Motor neuron (in vitro differentiated cells): Measurements from ENCODE around the gene TTC21A. TPM values are rescaled to one million over a fixed set of nuclear protein-coding genes. Genes with fewer than 3 reads are reported as not detected.

ENCODE experiments used
- ATAC-seq, 8 experiments: fragments of 200-7000 bp; cut with Tn5 transposase; replicated peaks in 6 of 8; 2 replicates each; pipeline ENCODE4 v1.8.0; 2021; ENCODE audit warnings: mild to moderate bottlenecking in 8 of 8, moderate library complexity in 8 of 8
- H3K27ac ChIP-seq, 2 donors: fragments of 250-450 bp; sonication (Bioruptor Pico); 2 replicates each; pipeline ENCODE4 v1.9.0; 2021; ENCODE audit warnings: antibody characterized with exemption in 2 of 2, mild to moderate bottlenecking in 2 of 2, moderate library complexity in 1 of 2
- H3K4me1 ChIP-seq, 2 donors: fragments of 250-450 bp; sonication (Bioruptor Pico); replicated peaks in 1 of 2; 2 replicates each; pipeline ENCODE4 v1.6.1; 2021; ENCODE audit warnings: antibody characterized with exemption in 2 of 2, mild to moderate bottlenecking in 2 of 2, moderate library complexity in 1 of 2
- H3K4me3 ChIP-seq, 5 donors: fragments of 250-450 bp; sonication (Bioruptor Pico); 2 replicates each; pipeline ENCODE4 v1.9.0; 2021; ENCODE audit warnings: antibody characterized with exemption in 5 of 5, mild to moderate bottlenecking in 5 of 5, moderate library complexity in 4 of 5
- whole genome bisulfite sequencing, 10 experiments: fragments of 450-650 bp; shearing (Covaris generic); methylation state at CpG; one replicate each; pipeline ENCODE4 v1.0.0; 2022; 5-methylcytosine and 5-hydroxymethylcytosine counted together
- in situ Hi-C, 9 experiments: fragments of 400-800 bp; cut with MboI; loops; one replicate each; pipeline ENCODE4 v1.15.0; 2021; ENCODE audit warnings: low sequenced_read_pairs in 9 of 9, low pct_unique_long_range_greater_than_20kb in 2 of 9; ENCODE audit not compliant: unreplicated experiment in 9 of 9
- total RNA-seq, 8 experiments: library from RNA; unstranded; fragments of 300-600 nt; gene quantifications; 2 replicates each; pipeline versions ENCODE4 v1.2.3 to v1.2.4, GENCODE V29; 2022

Gene TTC21A
- total RNA-seq, 8 experiments from 2014 or later = 1.6 to 7.7 (median 5.1) TPM

DNA sequence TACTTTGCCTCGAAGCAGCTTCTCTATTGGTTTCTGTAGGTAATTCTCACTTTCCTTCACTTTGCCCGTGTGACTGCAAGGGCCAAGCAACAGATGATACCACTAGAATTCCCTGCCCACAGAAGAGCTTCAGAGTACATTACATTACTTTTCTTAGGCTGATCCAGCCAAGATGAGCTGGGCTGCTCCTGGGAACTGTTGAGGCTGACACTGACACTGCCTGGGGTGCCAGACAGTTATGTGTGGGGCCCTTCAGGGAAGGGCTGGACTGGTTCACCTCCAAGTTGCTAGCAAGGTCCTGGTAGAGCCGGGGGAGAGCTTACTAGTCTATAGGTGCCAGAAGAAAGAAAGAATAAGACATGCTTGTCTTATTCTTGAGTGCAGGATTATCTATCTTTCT lies 19.0 kb upstream of the TTC21A start:
- in situ Hi-C loops = no loop called here
- H3K27ac ChIP-seq = no peak overlapping the region
- WGBS, 10 experiments = 17 to 100% (median 90%) methylated on average over 1 to 2 of the region's 3 CpGs; no CpG with 5 or more reads in 1 of the 10 experiments
- H3K4me3 ChIP-seq = no peak overlapping the region
- no peaks in the 10 kb centered on the region for H3K4me1 ChIP-seq
- ATAC-seq = no peak

- in situ Hi-C loops = no loop called here
- Histone ChIP-seq H3K4me1 (no peaks in the 10 kb centered on the region), H3K4me3 (no peak overlapping the region), H3K27ac (no peak overlapping the region)
- WGBS, 10 experiments = 14 to 100% (median 82%) methylated on average over 1 to 3 of the region's 3 CpGs; no CpG with 5 or more reads in 2 of the 10 experiments
- no peak for ATAC-seq
Measured at GRCh38 chr3:39088889-39089288, 18.6 kb upstream of the TTC21A start.

GRCh38 chr3:39090922-39091321 lies 16.6 kb upstream of the TTC21A start:
- WGBS, 10 experiments = 40 to 100% (median 90%) methylated on average over 1 to 2 of the region's 2 CpGs; no CpG with 5 or more reads in 1 of the 10 experiments
- in situ Hi-C loops = no loop called here
- H3K27ac ChIP-seq = no peak overlapping the region
- no peak for ATAC-seq
- no peak overlapping the region for H3K4me3 ChIP-seq
- H3K4me1 ChIP-seq = no peaks in the 10 kb centered on the region

GRCh38 chr3:39094851-39095677 lies 12.4 kb upstream of the TTC21A start:
- 56 to 100% (median 94%) methylated on average over 1 to 6 of the region's 7 CpGs for WGBS, 10 experiments
- H3K4me1 ChIP-seq = peaks cover 0 to 6% of the 10 kb centered on the region in 2 donors
- in situ Hi-C loops = no loop called here
- H3K27ac ChIP-seq = no peak overlapping the region
- no peak overlapping the region for H3K4me3 ChIP-seq
- ATAC-seq = no peak

DNA sequence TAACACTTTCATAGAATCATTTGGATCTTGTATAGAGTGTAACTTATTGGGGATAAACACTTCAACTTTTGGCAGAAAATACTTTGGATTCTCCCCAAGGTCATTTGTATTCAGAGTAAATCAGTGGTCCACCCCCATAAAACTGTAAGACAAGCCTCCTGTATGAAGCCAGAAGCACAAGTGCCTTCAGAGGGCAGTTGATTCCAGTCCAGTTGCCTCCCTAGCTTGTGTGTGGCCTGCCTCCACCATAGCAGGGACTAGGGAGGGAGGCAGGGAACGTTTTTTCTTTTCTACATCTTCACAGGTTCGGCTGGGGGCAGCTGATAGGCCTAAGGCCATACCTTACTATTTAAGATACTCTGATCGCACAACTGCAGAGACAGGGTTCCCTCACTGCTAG lies 11.7 kb upstream of the TTC21A start:
- no peak overlapping the region for H3K27ac ChIP-seq
- H3K4me3 ChIP-seq = no peak overlapping the region
- no peak for ATAC-seq
- 66 to 100% (median 79%) methylated on average over 1 to 3 of the region's 3 CpGs; no CpG with 5 or more reads in 4 of the 10 experiments for WGBS, 10 experiments
- H3K4me1 ChIP-seq = peaks cover 0 to 6% of the 10 kb centered on the region in 2 donors
- in situ Hi-C loops = no loop called here

DNA sequence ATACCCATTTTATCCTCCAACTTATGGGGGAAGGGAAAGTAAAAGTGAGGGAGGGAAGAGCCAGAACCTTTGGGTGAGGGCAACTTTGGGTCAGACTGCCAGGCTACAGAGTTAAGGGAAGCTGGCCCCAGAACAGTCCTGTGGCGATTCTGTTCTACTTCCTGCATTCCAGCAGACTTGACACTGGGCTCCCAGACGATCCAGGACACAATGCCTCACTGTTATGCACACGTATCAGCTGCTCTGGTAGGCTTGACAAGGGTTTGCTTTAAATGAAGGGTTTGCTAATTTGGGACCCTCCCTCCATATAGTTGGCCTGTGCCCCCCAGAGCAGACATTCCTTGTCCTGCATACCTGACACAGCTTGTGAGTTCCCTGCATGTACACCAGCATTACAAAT lies 10.7 kb upstream of the TTC21A start:
- 0 to 70% (median 20%) methylated on average over 1 to 3 of the region's 3 CpGs; no CpG with 5 or more reads in 5 of the 10 experiments for WGBS, 10 experiments
- H3K27ac ChIP-seq = no peak overlapping the region
- H3K4me3 ChIP-seq = no peak overlapping the region
- in situ Hi-C loops = no loop called here
- peak in 5 of 8 experiments; percentile 41 to 94 (median 81) for ATAC-seq
- H3K4me1 ChIP-seq = peaks cover 0 to 6% of the 10 kb centered on the region in 2 donors

DNA sequence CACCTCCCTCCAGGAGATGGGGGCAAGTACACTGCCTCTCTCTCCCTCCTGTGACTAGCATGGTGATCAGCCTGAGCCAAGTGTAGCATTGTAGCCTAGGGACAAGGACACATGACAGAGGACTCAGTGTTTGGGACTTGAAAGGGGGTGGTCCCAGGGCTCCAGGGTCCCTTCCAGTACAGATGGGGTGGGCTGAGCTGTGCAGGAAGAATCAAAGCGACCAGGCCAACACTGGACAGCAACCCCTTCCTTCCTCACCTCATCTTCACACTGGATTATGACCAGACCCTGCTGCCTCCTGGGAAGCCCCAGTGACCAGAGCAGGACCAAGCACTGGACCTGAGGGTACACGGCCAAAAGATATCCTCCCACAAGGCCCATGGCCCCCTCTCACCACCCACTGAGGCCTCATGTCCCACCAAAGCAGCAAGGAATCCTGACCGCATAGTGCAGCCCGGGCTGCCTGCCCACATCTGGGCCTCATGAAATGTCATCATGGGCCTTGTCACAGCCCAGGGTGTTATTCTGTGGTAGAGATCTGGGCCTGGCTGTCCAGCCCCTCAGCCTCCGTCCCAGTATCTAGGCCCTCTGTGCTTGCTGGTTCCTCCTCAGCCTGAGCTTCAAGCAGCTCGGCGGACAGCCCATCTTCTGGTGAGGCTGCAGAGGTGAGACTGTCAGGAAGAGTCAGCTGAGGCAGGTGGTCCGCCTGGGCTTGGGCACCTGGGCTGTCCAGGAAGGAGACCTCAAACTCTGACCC lies 9.6 kb upstream of the TTC21A start:
- 78 to 100% (median 92%) methylated on average over 1 to 2 of the region's 8 CpGs; no CpG with 5 or more reads in 6 of the 10 experiments for WGBS, 10 experiments
- Histone ChIP-seq H3K27ac (no peak overlapping the region), H3K4me1 (peaks cover 0 to 6% of the 10 kb centered on the region in 2 donors), H3K4me3 (no peak overlapping the region)
- in situ Hi-C loops = no loop called here
- peak in 4 of 8 experiments; percentile 11 to 12 (median 12) for ATAC-seq

DNA sequence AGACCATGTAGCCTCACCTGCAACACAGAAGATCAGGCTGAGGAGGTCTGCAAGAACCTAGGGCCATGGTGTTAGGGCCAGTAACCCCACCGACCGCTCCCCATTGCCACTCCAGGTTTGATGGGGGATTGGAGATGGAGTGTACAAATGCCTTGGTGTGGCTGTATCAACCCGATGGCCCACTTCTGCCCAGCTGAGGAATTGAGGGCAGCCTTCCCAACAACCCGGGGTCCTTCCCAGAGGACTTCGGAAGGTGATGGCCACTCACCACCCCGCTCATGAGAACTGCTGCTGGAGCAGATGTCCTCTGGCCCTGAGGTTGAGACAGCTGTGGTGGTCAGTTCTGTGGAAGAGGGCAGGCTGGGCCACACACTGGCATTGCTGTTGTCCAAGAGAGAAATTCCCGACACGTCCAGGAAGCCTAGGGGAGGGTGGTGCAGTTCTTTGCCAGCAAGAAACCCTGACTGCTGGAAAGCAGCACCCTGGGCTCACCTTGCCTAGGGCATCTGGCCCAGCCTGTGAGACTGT lies 8.9 kb upstream of the TTC21A start:
- Histone ChIP-seq H3K4me1 (peaks cover 0 to 6% of the 10 kb centered on the region in 2 donors), H3K4me3 (no peak overlapping the region), H3K27ac (no peak overlapping the region)
- in situ Hi-C loops = no loop called here
- 95 to 100% (median 100%) methylated on average over 1 to 3 of the region's 8 CpGs; no CpG with 5 or more reads in 5 of the 10 experiments for WGBS, 10 experiments
- ATAC-seq = no peak

- in situ Hi-C loops = no loop called here
- ATAC-seq = no peak
- H3K4me1 ChIP-seq = peaks cover 0 to 6% of the 10 kb centered on the region in 2 donors
- H3K27ac ChIP-seq = no peak overlapping the region
- WGBS, 10 experiments = no CpG with 5 or more reads among the region's 1 CpG
- H3K4me3 ChIP-seq = no peak overlapping the region
Measured at GRCh38 chr3:39099242-39099641, 8.2 kb upstream of the TTC21A start.

DNA sequence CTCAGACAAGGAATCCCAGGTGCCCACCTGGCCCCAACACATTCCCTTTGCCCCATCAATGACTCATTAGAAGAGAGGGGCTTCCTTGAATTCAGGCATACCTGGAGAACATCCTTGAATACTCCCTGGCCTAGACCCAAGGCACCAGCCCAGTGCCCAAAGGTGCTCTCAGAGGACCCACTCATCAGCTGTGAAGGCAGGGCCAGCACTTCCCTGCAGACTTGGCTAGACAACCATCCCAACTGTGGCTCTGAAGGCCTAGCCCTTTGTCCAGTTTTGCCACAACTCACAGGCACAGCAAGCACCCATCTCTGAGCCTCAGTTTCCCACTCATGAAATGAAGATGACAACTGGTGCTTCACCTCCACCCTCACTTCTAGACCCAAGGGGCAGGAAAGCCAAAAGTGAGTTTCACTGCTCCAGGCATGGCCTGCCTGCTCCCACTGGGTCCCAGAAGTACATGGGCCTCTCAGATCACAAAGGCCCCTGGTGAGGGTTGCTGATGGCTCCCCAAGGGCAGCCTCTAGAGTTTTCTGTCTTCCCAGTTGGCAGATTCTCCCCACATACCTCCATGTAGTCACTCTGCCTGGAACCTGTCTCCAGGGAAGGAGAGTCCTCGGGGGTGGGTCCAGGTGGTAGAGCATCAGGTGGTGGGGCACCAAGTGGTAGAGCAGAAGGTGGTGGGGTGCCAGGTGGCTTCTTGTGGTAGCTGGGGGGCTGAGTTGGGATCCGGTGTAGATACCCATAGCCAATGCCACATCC lies 7.6 kb upstream of the TTC21A start:
- no peak for ATAC-seq
- in situ Hi-C loops = loop anchor here in 1 of 9 experiments (25.0 kb wide), 1 partner anchor 187 kb away; the partner anchor contains the start of gene CX3CR1
- no peak overlapping the region for H3K27ac ChIP-seq
- peaks cover 0 to 6% of the 10 kb centered on the region in 2 donors for H3K4me1 ChIP-seq
- 100% methylated on average over 1 of the region's 2 CpGs; no CpG with 5 or more reads in 8 of the 10 experiments for WGBS, 10 experiments
- H3K4me3 ChIP-seq = no peak overlapping the region

DNA sequence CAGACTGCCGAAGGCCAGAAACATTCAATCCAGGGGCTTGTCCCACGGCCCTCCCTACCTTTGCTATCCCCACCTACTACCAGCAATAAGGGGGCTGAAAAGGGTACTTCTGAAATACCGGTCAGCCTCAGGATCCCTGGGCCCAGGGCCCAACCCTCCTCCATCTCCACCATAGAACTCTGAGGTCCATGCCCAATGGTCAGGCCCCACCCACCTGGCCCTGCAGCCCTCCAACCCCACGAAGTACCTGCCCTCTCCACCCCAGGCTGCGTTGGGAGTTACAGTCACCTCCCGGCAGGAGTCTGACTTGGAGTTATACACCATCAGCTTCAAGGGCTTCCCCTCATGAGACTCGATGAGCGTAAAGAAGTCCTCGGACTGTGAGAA lies 7.0 kb upstream of the TTC21A start:
- H3K4me1 ChIP-seq = peaks cover under 1 to 11% of the 10 kb centered on the region in 2 donors
- ATAC-seq = no peak
- in situ Hi-C loops = loop anchor here in 1 of 9 experiments (25.0 kb wide), 1 partner anchor 187 kb away; the partner anchor contains the start of gene CX3CR1
- no peak overlapping the region for H3K4me3 ChIP-seq
- H3K27ac ChIP-seq = no peak overlapping the region
- WGBS, 10 experiments = 94 to 100% methylated on average over 1 to 2 of the region's 9 CpGs; no CpG with 5 or more reads in 8 of the 10 experiments

GRCh38 chr3:39101022-39101689 lies 6.3 kb upstream of the TTC21A start:
- in situ Hi-C loops = loop anchor here in 1 of 9 experiments (25.0 kb wide), 1 partner anchor 186 kb away; the partner anchor contains the start of gene CX3CR1
- 63 to 100% methylated on average over 1 of the region's 5 CpGs; no CpG with 5 or more reads in 8 of the 10 experiments for WGBS, 10 experiments
- peak in 3 of 8 experiments; percentile 59 to 66 (median 63) for ATAC-seq
- peaks cover 7 to 17% of the 10 kb centered on the region in 2 donors for H3K4me1 ChIP-seq
- no peak overlapping the region for H3K4me3 ChIP-seq
- H3K27ac ChIP-seq = no peak overlapping the region
